Posterior vena cava (tissue), 2 donors: ENCODE data around the gene HKDC1. TPM values are rescaled to one million over a fixed set of nuclear protein-coding genes. Genes with fewer than 3 reads are reported as not detected.

Experiments
- DNase-seq: peaks from one replicate; pipeline ENCODE4 v3.0.0-alpha.2; 2020; ENCODE audit warnings: low spot score
- intact Hi-C, 2 donors: fragments of 100-400 bp; cut with DNase I; formaldehyde crosslinking; loops; one replicate each; pipeline versions ENCODE4 v1.14.1 to v1.14.2; 2022 to 2023
- total RNA-seq, 2 donors: library from RNA; stranded (reverse); fragmentation: NEBNext Ultra II Directional; extraction: Animal tissue kit (Norgen Biotek cat#: 25700); gene quantifications; one replicate each; pipeline ENCODE4 v1.2.1, GENCODE V29; 2021
- donor health status: DM: yes; HTN: yes; CAD: no.
- donor health status: DM: yes; HTN: yes; CAD: no.

The HKDC1 gene
- total RNA-seq, 2 donors from 2014 or later, result 0.05 to 0.09 TPM

GRCh38 chr10:69213591-69214311 lies 6.4 kb upstream of the HKDC1 start:
- no peak for DNase-seq
- intact Hi-C loops, result no loop called here

- DNase-seq, result no peak
- intact Hi-C loops, result no loop called here
Observed at GRCh38 chr10:69214666-69215131, 5.4 kb upstream of the HKDC1 start.

GRCh38 chr10:69215405-69216171 lies 4.5 kb upstream of the HKDC1 start:
- intact Hi-C loops, result no loop called here

GRCh38 chr10:69216577-69217118 lies 3.5 kb upstream of the HKDC1 start:
- intact Hi-C loops, result no loop called here
- DNase-seq, result no peak

More at GRCh38 chr10:69215405-69216171, 4.5 kb upstream of the HKDC1 start:
- no peak for DNase-seq

GRCh38 chr10:69217119-69217754 lies 2.9 kb upstream of the HKDC1 start:
- DNase-seq, result no peak
- intact Hi-C loops, result no loop called here

- intact Hi-C loops, result no loop called here
- DNase-seq, result no peak
Observed at GRCh38 chr10:69218831-69219230, 1.3 kb upstream of the HKDC1 start.

GRCh38 chr10:69220507-69220906 lies 375 bp downstream of the HKDC1 start:
- intact Hi-C loops, result no loop called here
- no peak for DNase-seq

- intact Hi-C loops, result no loop called here
- no peak for DNase-seq
Observed at GRCh38 chr10:69222157-69223027, 2.3 kb downstream of the HKDC1 start.

GRCh38 chr10:69223028-69223342 lies 2.9 kb downstream of the HKDC1 start:
- no peak for DNase-seq
- intact Hi-C loops, result no loop called here

- intact Hi-C loops, result no loop called here
- no peak for DNase-seq
Observed at GRCh38 chr10:69224862-69225657, 4.9 kb downstream of the HKDC1 start.

GRCh38 chr10:69225681-69226080 lies 5.5 kb downstream of the HKDC1 start:
- peak; percentile 37 for DNase-seq

GRCh38 chr10:69226919-69227450 lies 6.9 kb downstream of the HKDC1 start:
- DNase-seq, result peak; percentile 36
- intact Hi-C loops, result no loop called here

More at GRCh38 chr10:69225681-69226080, 5.5 kb downstream of the HKDC1 start:
- intact Hi-C loops, result no loop called here

GRCh38 chr10:69228151-69228550 lies 8.0 kb downstream of the HKDC1 start:
- no peak for DNase-seq
- intact Hi-C loops, result no loop called here

GRCh38 chr10:69229616-69229916 lies 9.4 kb downstream of the HKDC1 start:
- intact Hi-C loops, result no loop called here
- no peak for DNase-seq

GRCh38 chr10:69230128-69230527 lies 10.0 kb downstream of the HKDC1 start:
- intact Hi-C loops, result no loop called here
- no peak for DNase-seq

GRCh38 chr10:69232252-69232651 lies 12.1 kb downstream of the HKDC1 start:
- intact Hi-C loops, result no loop called here
- DNase-seq, result no peak

GRCh38 chr10:69232736-69233480 lies 12.8 kb downstream of the HKDC1 start:
- no peak for DNase-seq
- intact Hi-C loops, result no loop called here

GRCh38 chr10:69234447-69234846 lies 14.3 kb downstream of the HKDC1 start:
- peak; percentile 10 for DNase-seq
- intact Hi-C loops, result no loop called here
